Upper lobe of left lung (tissue), 6 donors: Measurements from ENCODE around the gene TOP1. TPM values are rescaled to one million over a fixed set of nuclear protein-coding genes. Genes with fewer than 3 reads are reported as not detected.

Source experiments
- ATAC-seq, 2 donors: fragments of 200-7000 bp; cut with Tn5 transposase; one replicate each; pipeline ENCODE4 v1.9.1; 2022; ENCODE audit warnings: mild to moderate bottlenecking in 2 of 2, moderate library complexity in 2 of 2; ENCODE audit not compliant: low FRiP score in 2 of 2
- DNase-seq, 2 donors: peaks; one replicate each; pipeline ENCODE4 v3.0.0-alpha.2; 2019 to 2020
- H3K27ac ChIP-seq, 4 donors: fragments of 200-600 bp; sonication (generic); one replicate each; pipeline ENCODE4 v1.5.1; 2016 to 2019
- H3K27me3 ChIP-seq, 4 donors: fragments of 200-600 bp; sonication (generic); one replicate each; pipeline ENCODE4 v1.5.1; 2017 to 2019
- H3K36me3 ChIP-seq, 4 donors: fragments of 200-600 bp; sonication (generic); one replicate each; pipeline ENCODE4 v1.5.1; 2016 to 2019
- H3K4me1 ChIP-seq, 4 donors: fragments of 200-600 bp; sonication (generic); one replicate each; pipeline ENCODE4 v1.5.1; 2018 to 2019
- H3K4me3 ChIP-seq, 4 donors: fragments of 200-600 bp; sonication (generic); one replicate each; pipeline ENCODE4 v1.5.1; 2017 to 2019; ENCODE audit warnings: mild to moderate bottlenecking in 2 of 4, moderate library complexity in 1 of 4
- H3K9me3 ChIP-seq, 4 donors: fragments of 200-600 bp; sonication (generic); one replicate each; pipeline ENCODE4 v1.5.1; 2018 to 2019
- CTCF ChIP-seq, 6 experiments: fragments of 450-650 bp in 4 of 6; fragments of 200-600 bp in 2 of 6; sonication (generic) in 2 of 6; IDR thresholded peaks; one replicate each; pipeline ENCODE4 v1.5.1; 2016 to 2019; ENCODE audit warnings: antibody characterized with exemption in 6 of 6
- EP300 ChIP-seq, 4 donors: sonication (generic); formaldehyde crosslinking; IDR thresholded peaks; one replicate each; pipeline ENCODE4 v1.5.1; 2017; ENCODE audit warnings: antibody characterized with exemption in 4 of 4, control low read depth in 2 of 4
- POLR2A ChIP-seq, 4 donors: fragments of 450-650 bp; IDR thresholded peaks; one replicate each; pipeline ENCODE4 v1.5.1; 2016 to 2017; ENCODE audit warnings: antibody characterized with exemption in 4 of 4, mild to moderate bottlenecking in 2 of 4
- POLR2AphosphoS5 ChIP-seq, 2 donors: sonication (generic); formaldehyde crosslinking; IDR thresholded peaks; one replicate each; pipeline ENCODE4 v1.5.1; 2017; ENCODE audit warnings: antibody characterized with exemption in 2 of 2
- WGBS, 2 donors: methylation state at CpG; one replicate each; pipeline ENCODE4 v1.1.5; 2017 to 2018; 5-methylcytosine and 5-hydroxymethylcytosine counted together
- total RNA-seq, 6 donors: library from RNA; depleted of rRNA in 4 of 6; stranded (reverse); fragments of >200 nt in 4 of 6; gene quantifications; one replicate each; pipeline versions ENCODE4 v1.1.0 to v1.2.1, GENCODE V29; 2016 to 2021
- donor health status: DM: no; HTN: no; CAD: no; lungs with moderate emphysema.
- donor health status: DM: no; HTN: yes; CAD: no; lungs with severe emphysema.

The TOP1 gene
- total RNA-seq, 6 donors from 2014 or later = 39.8 to 94.2 (median 49.0) TPM

- Histone ChIP-seq H3K27me3 (no peaks in the 10 kb centered on the region), H3K4me1 (peaks cover 14 to 16% (median 15%) of the 10 kb centered on the region in 4 donors), H3K27ac (peak overlapping the region in 1 of 4 donors; percentile 24), H3K9me3 (no peaks in the 10 kb centered on the region), H3K36me3 (peaks cover 42 to 96% (median 82%) of the 10 kb centered on the region in 4 donors), H3K4me3 (no peak overlapping the region)
- TF ChIP-seq POLR2A (IDR thresholded peaks at IDR 0.05) (no peak), EP300 (IDR thresholded peaks at IDR 0.05) (no peak), POLR2AphosphoS5 (IDR thresholded peaks at IDR 0.05) (no peak), CTCF (IDR thresholded peaks at IDR 0.05) (no peak)
- ATAC-seq (no peak), DNase-seq (no peak)
- 91 to 99% methylated on average over 8 to 10 of the region's 10 CpGs for WGBS, 2 donors
Measured at GRCh38 chr20:41168281-41169161, 139.9 kb downstream of the TOP1 start.

- no peak for TF ChIP-seq POLR2AphosphoS5 (IDR thresholded peaks at IDR 0.05)
- TF ChIP-seq CTCF (IDR thresholded peaks at IDR 0.05) = no peak
- TF ChIP-seq POLR2A (IDR thresholded peaks at IDR 0.05) = no peak
- TF ChIP-seq EP300 (IDR thresholded peaks at IDR 0.05) = no peak
- 89 to 96% methylated on average over 9 of the region's 9 CpGs for WGBS, 2 donors
- ATAC-seq (no peak), DNase-seq (peak in 1 of 2 donors; percentile 2)
- H3K27ac ChIP-seq = peak overlapping the region in 1 of 4 donors; percentile 26
- no peak overlapping the region for H3K4me3 ChIP-seq
- H3K4me1 ChIP-seq = peaks cover 14 to 19% (median 18%) of the 10 kb centered on the region in 4 donors
- no peaks in the 10 kb centered on the region for H3K27me3 ChIP-seq
- H3K9me3 ChIP-seq = no peaks in the 10 kb centered on the region
- H3K36me3 ChIP-seq = peaks cover 40 to 96% (median 82%) of the 10 kb centered on the region in 4 donors
Measured at GRCh38 chr20:41169162-41169690, 140.6 kb downstream of the TOP1 start.

- H3K27ac ChIP-seq = peak overlapping the region in 2 of 4 donors; percentile 26 to 59
- peak in 1 of 2 donors; percentile 19 for DNase-seq
Measured at GRCh38 chr20:41169791-41170351, 141.2 kb downstream of the TOP1 start.

GRCh38 chr20:41170386-41171105 is 141.9 kb downstream of the TOP1 start:
- TF ChIP-seq POLR2A (IDR thresholded peaks at IDR 0.05) (no peak), EP300 (IDR thresholded peaks at IDR 0.05) (no peak), CTCF (IDR thresholded peaks at IDR 0.05) (no peak)
- H3K27ac ChIP-seq = peak overlapping the region in 3 of 4 donors; percentile 59 to 83 (median 62)
- peak in 1 of 2 donors; percentile 16 for DNase-seq

More at GRCh38 chr20:41169791-41170351, 141.2 kb downstream of the TOP1 start:
- H3K27me3 ChIP-seq = no peaks in the 10 kb centered on the region
- WGBS, 2 donors = 91 to 94% methylated on average over 5 to 14 of the region's 14 CpGs
- H3K4me1 ChIP-seq = peaks cover 14 to 23% (median 18%) of the 10 kb centered on the region in 4 donors
- no peak overlapping the region for H3K4me3 ChIP-seq
- TF ChIP-seq POLR2A (IDR thresholded peaks at IDR 0.05) (no peak), POLR2AphosphoS5 (IDR thresholded peaks at IDR 0.05) (no peak)
- H3K36me3 ChIP-seq = peaks cover 38 to 96% (median 82%) of the 10 kb centered on the region in 4 donors
- H3K9me3 ChIP-seq = no peaks in the 10 kb centered on the region
- peak in 1 of 2 donors; percentile 46 for ATAC-seq

More at GRCh38 chr20:41170386-41171105, 141.9 kb downstream of the TOP1 start:
- H3K4me3 ChIP-seq = no peak overlapping the region
- 93 to 96% methylated on average over 6 of the region's 6 CpGs for WGBS, 2 donors
- H3K9me3 ChIP-seq = no peaks in the 10 kb centered on the region
- H3K27me3 ChIP-seq = no peaks in the 10 kb centered on the region
- H3K4me1 ChIP-seq = peaks cover 14 to 23% (median 18%) of the 10 kb centered on the region in 4 donors
- H3K36me3 ChIP-seq = peaks cover 31 to 96% (median 81%) of the 10 kb centered on the region in 4 donors
- ATAC-seq = no peak
